CD4-positive, alpha-beta T cell treated with Interleukin-10 for 1 hour (primary cell): ENCODE data around the gene LPAR3.
A peak's percentile ranks its signal among the peaks of the same experiment; 100 is the strongest.
"Not testable (repeated sequence)": the region's sequence is repeated elsewhere in the genome, so short reads cannot be mapped to it uniquely, and the experiment has no call there.

Experiments
- DNase-seq: peaks from one replicate; pipeline ENCODE4 v3.0.0-alpha.2; 2020

LPAR3 gene

GRCh38 chr1:84902727-84903126, 9.7 kb upstream of the LPAR3 start:
- not testable (repeated sequence) for DNase-seq

- no peak for DNase-seq
Observed at GRCh38 chr1:84899969-84900368, 7.0 kb upstream of the LPAR3 start.

- no peak for DNase-seq
Observed at GRCh38 chr1:84896279-84896678, 3.3 kb upstream of the LPAR3 start.

- DNase-seq, result no peak
Observed at GRCh38 chr1:84890566-84890965, 2.4 kb downstream of the LPAR3 start.

- no peak for DNase-seq
Observed at GRCh38 chr1:84889437-84889836, 3.6 kb downstream of the LPAR3 start.

GRCh38 chr1:84888753-84889152, 4.3 kb downstream of the LPAR3 start:
- no peak for DNase-seq

- no peak for DNase-seq
Observed at GRCh38 chr1:84887261-84887934, 5.6 kb downstream of the LPAR3 start.

- no peak for DNase-seq
Observed at GRCh38 chr1:84885469-84885868, 7.5 kb downstream of the LPAR3 start.

GRCh38 chr1:84884671-84885389, 8.2 kb downstream of the LPAR3 start:
- DNase-seq, result no peak

- no peak for DNase-seq
Observed at GRCh38 chr1:84883286-84883685, 9.7 kb downstream of the LPAR3 start.

GRCh38 chr1:84877592-84877991, 15.4 kb downstream of the LPAR3 start:
- DNase-seq, result no peak

GRCh38 chr1:84876353-84876752, 16.7 kb downstream of the LPAR3 start:
- peak; percentile 31 for DNase-seq

- DNase-seq, result no peak
Observed at GRCh38 chr1:84873366-84873765, 19.6 kb downstream of the LPAR3 start.

GRCh38 chr1:84872696-84873355, 20.2 kb downstream of the LPAR3 start:
- DNase-seq, result no peak

GRCh38 chr1:84871181-84871580, 21.8 kb downstream of the LPAR3 start:
- DNase-seq, result no peak

- DNase-seq, result no peak
Observed at GRCh38 chr1:84870591-84870990, 22.4 kb downstream of the LPAR3 start.

GRCh38 chr1:84869720-84870119, 23.3 kb downstream of the LPAR3 start:
- DNase-seq, result no peak

- DNase-seq, result peak; percentile 77
Observed at GRCh38 chr1:84862810-84863251, 30.2 kb downstream of the LPAR3 start.

- no peak for DNase-seq
Observed at GRCh38 chr1:84861988-84862644, 30.9 kb downstream of the LPAR3 start.

- DNase-seq, result no peak
Observed at GRCh38 chr1:84861516-84861915, 31.5 kb downstream of the LPAR3 start.

- DNase-seq, result no peak
Observed at GRCh38 chr1:84859866-84860265, 33.1 kb downstream of the LPAR3 start.

- no peak for DNase-seq
Observed at GRCh38 chr1:84857906-84858305, 35.1 kb downstream of the LPAR3 start.

- DNase-seq, result no peak
Observed at GRCh38 chr1:84856726-84857270, 36.2 kb downstream of the LPAR3 start.
